ENCODE data around the gene UGT3A2. TPM values are rescaled to one million over a fixed set of nuclear protein-coding genes. Genes with fewer than 3 reads are reported as not detected.

Gene UGT3A2

DNA sequence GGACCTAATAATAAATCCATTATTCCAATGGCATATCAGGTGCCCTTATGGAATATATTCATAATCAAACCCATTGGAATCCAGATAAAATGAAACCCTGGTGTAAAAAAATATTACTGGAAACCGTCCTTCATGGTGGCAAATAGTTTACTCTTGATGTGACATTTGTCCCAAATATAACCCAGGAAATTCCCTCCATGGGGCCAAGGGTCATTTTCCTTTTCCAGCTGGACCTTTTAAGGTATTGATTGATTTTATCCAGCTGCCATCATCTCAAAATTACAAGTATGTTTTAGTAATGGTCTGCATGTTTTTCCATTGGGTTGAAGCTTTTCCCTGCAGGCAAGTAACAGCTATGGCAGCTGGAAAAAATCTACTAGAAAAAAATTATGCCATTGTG, 67.1 kb downstream of the UGT3A2 start:
- Histone ChIP-seq H3K27me3 (ENCODE audit: control insufficient read depth, insufficient read depth, low read length) (peaks cover 4% of the 10 kb centered on the region), H3K36me3 (ENCODE audit: insufficient read depth, low read length) (no peaks in the 10 kb centered on the region), H3K9me3 (replicated peaks; ENCODE audit: low read length) (no peaks in the 10 kb centered on the region), H3K4me3 (ENCODE audit: low read length) (no peak overlapping the region), H3K4me1 (ENCODE audit: control insufficient read depth, insufficient read depth, low read length) (no peaks in the 10 kb centered on the region), H3K4me2 (ENCODE audit: low read length) (no peak overlapping the region), H3K9ac (ENCODE audit: low read depth, low read length) (no peak overlapping the region)

DNA sequence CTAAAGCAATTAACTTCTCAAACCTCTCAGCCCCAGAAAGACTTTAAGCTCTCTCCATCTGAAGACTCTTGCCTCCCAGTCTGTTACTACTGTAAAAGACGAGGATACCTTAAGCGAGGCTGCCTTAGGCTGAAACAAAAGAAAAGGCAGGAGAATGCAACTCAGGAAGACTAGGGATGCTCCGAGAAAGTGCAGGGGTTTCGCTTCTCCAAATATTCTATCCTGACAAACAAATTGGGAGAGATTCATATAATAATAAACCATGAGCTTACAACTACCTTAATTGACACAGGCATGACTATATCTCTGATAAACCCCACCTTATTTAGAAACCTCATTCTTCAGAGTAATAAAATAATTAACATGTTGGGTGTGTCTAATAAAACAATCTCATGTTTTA, 70.6 kb downstream of the UGT3A2 start:
- peaks cover 14% of the 10 kb centered on the region for H3K27me3 ChIP-seq (ENCODE audit: control insufficient read depth, insufficient read depth, low read length)
- no peaks in the 10 kb centered on the region for H3K36me3 ChIP-seq (ENCODE audit: insufficient read depth, low read length)
- no peak overlapping the region for H3K4me2 ChIP-seq (ENCODE audit: low read length)
- no peak overlapping the region for H3K4me3 ChIP-seq (ENCODE audit: low read length)
- H3K9ac ChIP-seq (ENCODE audit: low read depth, low read length) = no peak overlapping the region
- H3K9me3 ChIP-seq (replicated peaks; ENCODE audit: low read length) = no peaks in the 10 kb centered on the region
- H3K4me1 ChIP-seq (ENCODE audit: control insufficient read depth, insufficient read depth, low read length) = no peaks in the 10 kb centered on the region

DNA sequence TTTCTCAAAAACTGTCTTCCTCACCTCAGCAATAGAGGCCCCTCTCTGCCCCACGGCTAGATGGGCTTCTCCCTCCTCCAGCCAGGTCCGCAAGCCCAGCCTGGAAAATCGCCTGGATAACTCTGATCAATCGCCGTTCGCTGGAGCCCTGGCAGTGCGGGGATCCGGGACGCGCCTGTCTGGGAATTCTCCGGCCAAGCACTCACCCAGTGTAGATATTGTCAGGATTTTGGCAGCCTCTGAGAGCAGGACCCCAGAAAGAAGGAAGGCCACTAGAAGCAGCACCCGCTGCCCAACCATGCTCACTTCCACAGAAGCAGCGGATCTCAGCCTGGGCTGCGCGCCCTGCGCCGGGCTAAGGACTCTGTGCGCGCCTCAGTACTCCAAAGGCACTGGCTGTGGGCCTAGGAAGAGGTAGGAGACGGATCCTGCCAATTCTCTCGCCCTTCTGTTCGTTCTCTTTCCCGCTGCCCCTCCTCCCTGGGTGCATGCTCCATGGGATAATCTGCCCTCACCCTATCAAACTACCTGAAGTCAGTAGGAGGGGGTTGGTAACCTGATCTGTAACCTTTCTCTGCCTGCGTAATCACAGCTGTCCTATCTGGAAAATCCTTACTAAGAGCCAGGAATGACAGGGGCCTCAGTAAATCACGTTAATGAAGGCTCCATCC, 75.6 kb downstream of the UGT3A2 start, which contains the start of gene UGT3A1:
TSS of gene UGT3A1 (minus strand) at position 450 of the 671 bp plus-strand sequence. CDS start at position 300, 150 bp downstream.
- Histone ChIP-seq H3K4me2 (ENCODE audit: low read length) (no peak within 1 kb of the TSS), H3K36me3 (ENCODE audit: insufficient read depth, low read length) (no peaks in the 10 kb centered on the region), H3K9ac (ENCODE audit: low read depth, low read length) (no peak within 1 kb of the TSS), H3K4me3 (ENCODE audit: low read length) (no peak within 1 kb of the TSS), H3K9me3 (replicated peaks; ENCODE audit: low read length) (no peaks in the 10 kb centered on the region), H3K4me1 (ENCODE audit: control insufficient read depth, insufficient read depth, low read length) (no peaks in the 10 kb centered on the region), H3K27me3 (ENCODE audit: control insufficient read depth, insufficient read depth, low read length) (peaks cover 20% of the 10 kb centered on the region)

DNA sequence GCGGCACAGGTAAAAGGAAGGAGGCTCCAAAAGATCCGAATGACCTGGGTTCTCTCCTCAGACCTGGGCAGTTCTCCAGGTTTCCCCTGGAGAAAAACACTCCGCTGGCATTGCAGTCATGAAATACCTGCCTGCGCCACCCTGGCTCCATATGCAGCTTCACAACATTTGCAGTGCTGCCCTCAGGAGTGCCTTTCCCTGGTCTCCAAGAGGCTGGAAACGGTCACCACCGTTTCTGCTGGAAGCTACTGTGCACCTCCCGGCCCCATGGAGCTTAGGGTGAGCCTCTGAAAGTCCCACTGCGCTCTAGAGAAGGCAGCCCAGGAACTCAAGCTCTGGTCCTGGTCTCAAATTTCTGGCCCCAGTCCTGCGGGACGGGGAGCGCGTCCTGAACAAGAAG, 76.2 kb downstream of the UGT3A2 start:
- H3K36me3 ChIP-seq (ENCODE audit: insufficient read depth, low read length) = no peaks in the 10 kb centered on the region
- H3K9me3 ChIP-seq (replicated peaks; ENCODE audit: low read length) = no peaks in the 10 kb centered on the region
- peaks cover 20% of the 10 kb centered on the region for H3K27me3 ChIP-seq (ENCODE audit: control insufficient read depth, insufficient read depth, low read length)
- no peak overlapping the region for H3K9ac ChIP-seq (ENCODE audit: low read depth, low read length)
- no peak overlapping the region for H3K4me3 ChIP-seq (ENCODE audit: low read length)
- no peak overlapping the region for H3K4me2 ChIP-seq (ENCODE audit: low read length)
- H3K4me1 ChIP-seq (ENCODE audit: control insufficient read depth, insufficient read depth, low read length) = no peaks in the 10 kb centered on the region

DNA sequence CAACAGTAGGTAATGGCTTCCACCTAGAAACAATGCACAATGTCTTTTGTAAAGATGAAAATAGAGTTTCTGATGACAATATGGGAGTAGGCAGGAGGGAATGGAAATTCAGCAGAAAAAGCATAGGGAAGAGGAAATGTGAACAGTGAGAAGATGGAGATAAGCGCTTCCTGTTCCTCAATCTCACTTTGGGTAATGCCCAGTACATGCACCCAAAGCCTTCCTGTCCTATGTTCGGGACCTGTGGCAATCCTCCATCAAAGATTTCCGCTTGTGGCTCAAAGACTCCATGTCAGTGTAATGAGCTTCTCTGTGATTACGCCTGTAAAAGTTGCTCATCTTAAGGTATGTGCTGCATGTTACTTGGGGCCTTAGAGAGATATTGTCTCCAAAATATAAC, 78.2 kb downstream of the UGT3A2 start:
- H3K27me3 ChIP-seq (ENCODE audit: control insufficient read depth, insufficient read depth, low read length) = peaks cover 20% of the 10 kb centered on the region
- H3K4me1 ChIP-seq (ENCODE audit: control insufficient read depth, insufficient read depth, low read length) = no peaks in the 10 kb centered on the region
- H3K9me3 ChIP-seq (replicated peaks; ENCODE audit: low read length) = no peaks in the 10 kb centered on the region
- no peaks in the 10 kb centered on the region for H3K36me3 ChIP-seq (ENCODE audit: insufficient read depth, low read length)
- H3K4me2 ChIP-seq (ENCODE audit: low read length) = no peak overlapping the region
- H3K9ac ChIP-seq (ENCODE audit: low read depth, low read length) = no peak overlapping the region
- no peak overlapping the region for H3K4me3 ChIP-seq (ENCODE audit: low read length)

DNA sequence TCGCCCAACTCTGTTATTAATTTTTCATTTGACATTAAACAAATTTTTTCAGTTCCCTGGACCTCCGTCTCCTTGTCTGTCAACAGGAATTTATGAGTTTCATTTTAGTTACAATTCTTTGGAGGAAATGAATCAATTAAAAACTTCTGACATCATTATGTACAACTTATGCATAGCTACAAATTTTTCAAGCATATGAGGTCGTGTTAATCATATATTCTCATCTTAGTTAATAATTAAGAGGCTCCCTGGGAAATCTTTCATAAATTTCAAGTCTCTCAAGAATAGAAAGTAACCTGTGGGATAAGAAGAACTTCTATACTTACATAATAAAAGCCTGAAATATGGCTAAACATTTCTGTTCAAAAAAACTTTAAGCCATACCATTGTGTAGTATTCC, 78.9 kb downstream of the UGT3A2 start:
- Histone ChIP-seq H3K36me3 (ENCODE audit: insufficient read depth, low read length) (no peaks in the 10 kb centered on the region), H3K4me2 (ENCODE audit: low read length) (no peak overlapping the region), H3K9me3 (replicated peaks; ENCODE audit: low read length) (no peaks in the 10 kb centered on the region), H3K4me1 (ENCODE audit: control insufficient read depth, insufficient read depth, low read length) (no peaks in the 10 kb centered on the region), H3K27me3 (ENCODE audit: control insufficient read depth, insufficient read depth, low read length) (peaks cover 20% of the 10 kb centered on the region), H3K4me3 (ENCODE audit: low read length) (no peak overlapping the region), H3K9ac (ENCODE audit: low read depth, low read length) (no peak overlapping the region)

Small RNA genes lying within 50 kb of the gene (small RNA-seq; reads per million reads assigned to genes)
- gene AC016612.1 = not detected

Data from skeletal muscle satellite cell (primary cell).